NCI-H2029 (cell line): Measurements from ENCODE around the gene ING2.
"Not testable (repeated sequence)": the region's sequence is repeated elsewhere in the genome, so short reads cannot be mapped to it uniquely, and the experiment has no call there.

Experiments used
- DNase-seq: peaks from one replicate; lab custom pipeline; 2025; lab: John Stamatoyannopoulos, UW

ING2 gene

DNA sequence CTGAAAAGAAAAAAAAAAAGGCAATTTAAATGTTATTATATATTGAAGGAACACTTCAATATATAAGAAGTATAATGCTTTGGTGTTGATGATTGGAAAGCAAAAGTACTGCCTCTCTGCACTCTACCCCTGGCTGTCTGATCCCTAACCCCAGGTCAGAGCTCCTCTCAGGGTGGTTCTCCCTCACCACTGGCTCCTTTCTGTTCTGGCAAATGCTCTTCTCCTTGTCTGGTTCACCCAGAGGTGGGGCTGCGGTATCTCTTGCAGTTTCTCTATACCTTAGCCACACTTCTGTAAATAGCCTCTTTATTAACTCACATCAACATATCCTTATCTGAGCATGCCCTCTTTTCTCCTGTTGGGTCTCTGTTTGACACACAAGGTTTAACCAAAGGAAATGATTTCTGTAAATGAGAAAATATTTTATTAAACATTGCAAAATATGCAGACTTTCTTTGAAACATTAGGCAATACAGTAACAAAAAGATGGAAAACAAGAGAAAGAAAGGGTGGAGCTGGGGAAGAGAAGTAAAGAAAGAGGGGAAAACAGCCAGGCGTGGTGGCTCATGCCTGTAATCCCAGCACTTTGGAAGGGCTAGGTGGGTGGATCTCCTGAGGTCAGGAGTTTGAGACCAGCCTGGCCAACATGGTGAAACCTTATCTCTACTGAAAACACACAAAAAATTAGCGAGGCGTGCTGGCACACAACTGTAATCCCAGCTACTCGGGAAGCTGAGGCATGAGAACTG, 45.7 kb downstream of the ING2 start:
- no peak for DNase-seq

DNA sequence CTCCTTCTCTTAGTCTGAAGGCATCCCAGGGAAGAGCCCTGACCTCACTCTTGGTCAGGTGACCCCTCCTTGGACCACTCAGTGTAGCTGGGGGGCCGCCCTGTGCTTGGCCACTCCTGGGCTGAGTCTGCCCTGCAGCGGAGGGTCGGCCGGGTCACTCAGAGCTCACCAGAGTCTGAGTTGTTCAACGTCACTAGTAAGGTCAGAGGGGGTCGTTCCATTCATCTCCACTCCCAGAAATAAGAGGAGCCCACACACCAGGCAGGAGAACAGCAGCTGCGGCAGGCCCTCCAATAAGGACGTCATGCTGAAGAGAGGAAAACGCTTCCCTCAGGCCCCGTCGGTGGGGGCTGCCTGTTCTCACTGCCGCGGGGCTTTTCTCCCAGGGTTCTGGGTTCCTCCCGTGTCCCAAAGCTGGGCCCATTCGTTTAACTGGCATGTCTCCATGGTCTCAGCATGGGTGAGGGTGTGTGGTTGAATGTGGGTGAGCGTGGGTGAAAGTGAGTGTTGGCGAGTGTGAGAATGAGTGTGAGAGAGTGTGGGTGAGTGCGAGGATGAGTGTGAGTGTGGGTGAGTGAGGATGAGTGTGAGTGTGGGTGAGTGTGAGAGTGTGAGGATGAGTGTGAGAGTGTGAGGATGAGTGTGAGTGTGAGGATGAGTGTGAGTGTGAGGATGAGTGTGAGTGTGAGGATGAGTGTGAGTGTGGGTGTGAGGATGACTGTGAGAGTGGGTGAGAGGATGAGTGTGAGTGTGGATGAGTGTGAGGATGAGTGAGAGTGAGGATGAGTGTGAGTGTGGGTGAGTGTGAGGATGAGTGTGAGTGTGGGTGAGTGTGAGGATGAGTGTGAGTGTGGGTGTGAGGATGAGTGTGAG, 47.7 kb downstream of the ING2 start:
- no peak for DNase-seq

DNA sequence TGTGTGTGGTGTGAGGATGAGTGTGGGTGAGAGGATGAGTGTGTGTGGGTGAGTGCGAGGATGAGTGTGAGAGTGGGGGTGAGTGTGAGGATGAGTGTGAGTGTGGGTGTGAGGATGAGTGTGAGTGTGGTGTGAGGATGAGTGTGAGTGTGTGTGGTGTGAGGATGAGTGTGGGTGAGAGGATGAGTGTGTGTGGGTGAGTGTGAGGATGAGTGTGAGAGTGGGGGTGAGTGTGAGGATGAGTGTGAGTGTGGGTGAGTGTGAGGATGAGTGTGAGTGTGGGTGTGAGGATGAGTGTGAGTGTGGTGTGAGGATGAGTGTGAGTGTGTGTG, 48.3 kb downstream of the ING2 start:
- not testable (repeated sequence) for DNase-seq

DNA sequence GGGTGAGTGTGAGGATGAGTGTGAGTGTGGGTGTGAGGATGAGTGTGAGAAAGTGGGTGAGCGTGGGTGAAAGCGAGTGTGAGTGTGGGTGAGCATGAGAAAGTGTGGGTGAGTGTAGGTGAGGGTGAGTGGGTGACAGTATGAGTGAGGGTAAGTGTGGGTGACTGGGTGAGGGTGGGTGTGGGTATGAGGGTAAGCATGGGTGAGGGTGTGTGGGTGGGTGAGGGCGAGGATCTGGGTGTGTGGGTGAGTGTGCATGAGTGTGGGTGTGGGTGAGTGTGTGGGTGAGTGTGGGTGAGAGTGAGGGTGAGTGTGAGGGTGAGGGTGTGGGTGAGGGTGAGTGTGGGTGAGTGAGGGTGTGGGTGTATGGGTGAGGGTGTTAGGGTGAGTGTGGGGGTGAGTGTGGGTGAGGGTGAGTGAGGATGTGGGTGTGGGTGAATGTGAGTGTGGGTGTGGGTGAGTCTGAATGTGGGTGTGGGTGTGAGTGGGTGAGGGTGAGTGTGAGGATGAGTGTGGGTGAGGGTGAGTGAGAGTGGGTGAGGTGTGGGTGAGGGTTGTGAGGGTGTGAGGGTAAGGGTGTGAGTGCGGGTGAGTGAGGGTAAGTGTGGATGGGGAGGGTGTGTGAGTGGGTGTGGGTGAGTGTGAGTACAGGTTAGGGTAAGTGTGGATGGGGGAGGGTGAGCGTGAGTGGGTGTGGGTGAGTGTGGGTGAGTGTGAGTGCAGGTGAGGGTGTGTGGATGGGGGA, 48.9 kb downstream of the ING2 start:
- no peak for DNase-seq

DNA sequence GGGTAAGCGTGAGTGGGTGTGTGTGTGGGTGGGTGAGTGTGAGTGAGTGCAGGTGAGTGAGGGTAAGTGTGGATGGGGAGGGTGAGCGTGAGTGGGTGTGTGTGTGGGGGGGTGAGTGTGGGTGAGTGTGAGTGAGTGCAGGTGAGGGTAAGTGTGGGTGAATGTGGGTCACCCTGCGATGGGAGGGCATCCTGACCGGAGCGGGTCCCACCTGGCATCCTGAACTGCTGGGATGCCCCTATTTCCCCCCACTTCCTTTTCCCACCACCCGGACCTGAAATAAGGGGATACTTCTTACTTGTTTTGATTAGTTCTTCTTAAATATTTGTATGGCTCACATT, 49.5 kb downstream of the ING2 start:
- no peak for DNase-seq

DNA sequence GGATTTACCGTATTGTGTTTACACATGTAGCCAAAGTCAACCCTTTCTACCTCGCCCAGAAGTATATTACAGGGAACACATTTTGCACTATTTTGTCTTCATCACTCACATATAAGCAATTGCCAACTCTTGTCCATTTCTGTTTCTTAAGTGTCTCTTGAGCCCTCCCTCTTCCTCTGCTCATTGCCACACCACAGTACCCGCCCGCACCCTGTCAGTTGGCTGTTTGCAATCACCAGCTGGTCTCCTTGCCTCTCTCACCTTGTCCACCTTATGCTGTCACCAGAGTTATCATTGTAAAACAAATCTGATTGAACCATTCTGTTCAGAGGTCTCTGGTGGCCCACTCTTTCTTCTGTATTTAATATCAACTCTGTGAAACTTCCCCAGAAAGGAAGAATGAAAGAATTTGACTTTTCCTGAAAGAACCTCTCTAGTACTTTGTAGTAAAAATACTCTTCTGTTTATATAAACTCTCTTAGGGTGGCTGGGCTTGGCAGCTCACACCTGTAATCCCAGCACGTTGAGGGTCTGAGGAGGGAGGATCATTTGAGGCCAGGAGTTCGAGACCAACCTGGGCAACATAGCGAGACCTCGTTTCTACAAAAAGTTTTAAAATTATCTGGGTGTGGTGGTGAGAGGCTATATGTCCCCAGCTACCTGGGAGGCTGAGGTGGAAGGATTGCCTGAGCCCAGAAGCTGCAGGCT, 50.2 kb downstream of the ING2 start:
- no peak for DNase-seq

DNA sequence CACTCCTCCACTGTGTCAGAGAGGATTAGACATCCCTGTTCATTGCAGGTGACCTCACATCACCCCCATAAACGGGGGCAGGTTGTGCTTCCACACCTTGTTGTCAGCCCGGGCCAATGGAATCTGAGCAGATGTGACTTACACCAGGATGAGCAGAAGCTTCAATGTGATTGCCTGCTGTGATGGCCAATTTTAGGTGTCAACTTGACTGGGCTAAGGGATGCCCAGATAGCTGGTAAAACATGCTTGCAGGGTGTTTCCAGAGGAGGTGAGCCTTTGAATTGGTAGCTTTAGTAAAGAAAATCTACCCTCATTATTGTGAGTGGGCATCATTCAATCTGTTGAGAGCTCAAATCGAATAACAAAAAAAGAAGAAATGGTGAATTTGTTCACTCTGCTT, 52.1 kb downstream of the ING2 start:
- DNase-seq: no peak

DNA sequence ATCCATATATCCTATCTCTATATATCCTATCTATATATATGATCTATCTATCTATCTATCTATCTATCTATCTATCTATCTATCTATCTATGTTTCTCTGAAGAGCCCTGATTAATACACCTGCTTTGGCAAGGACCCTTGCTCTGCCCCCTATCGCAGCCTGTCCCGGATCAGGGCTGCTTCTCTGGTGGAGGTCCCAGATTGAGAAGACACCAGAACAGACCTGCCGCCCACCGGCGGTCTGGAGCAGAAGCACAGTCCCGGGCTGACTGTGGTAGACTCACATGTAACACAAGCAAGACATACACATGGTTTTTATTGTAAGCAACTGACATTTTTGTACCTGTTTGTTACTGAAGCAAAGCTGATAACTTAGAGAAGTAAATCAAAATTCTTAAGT, 52.8 kb downstream of the ING2 start:
- no peak for DNase-seq

DNA sequence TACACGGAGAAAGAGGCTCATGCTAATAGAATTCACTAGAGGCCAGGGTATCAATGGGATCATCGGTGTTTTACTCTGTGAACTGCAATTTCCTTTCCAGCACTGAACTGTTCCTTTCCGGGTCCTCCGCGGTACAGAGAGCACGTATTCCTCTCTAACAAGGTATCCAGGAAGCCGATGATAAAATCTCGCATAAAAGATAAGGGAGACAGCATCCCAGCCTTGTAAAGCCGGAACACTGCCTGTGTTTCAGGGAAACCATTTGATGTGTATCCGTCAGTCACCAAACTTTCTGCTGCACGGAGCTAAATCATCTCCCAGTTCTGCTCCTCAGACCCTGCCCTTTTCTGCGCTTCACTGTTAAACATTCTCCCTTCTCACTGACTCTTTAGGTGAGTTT, 54.0 kb downstream of the ING2 start:
- DNase-seq: no peak

DNA sequence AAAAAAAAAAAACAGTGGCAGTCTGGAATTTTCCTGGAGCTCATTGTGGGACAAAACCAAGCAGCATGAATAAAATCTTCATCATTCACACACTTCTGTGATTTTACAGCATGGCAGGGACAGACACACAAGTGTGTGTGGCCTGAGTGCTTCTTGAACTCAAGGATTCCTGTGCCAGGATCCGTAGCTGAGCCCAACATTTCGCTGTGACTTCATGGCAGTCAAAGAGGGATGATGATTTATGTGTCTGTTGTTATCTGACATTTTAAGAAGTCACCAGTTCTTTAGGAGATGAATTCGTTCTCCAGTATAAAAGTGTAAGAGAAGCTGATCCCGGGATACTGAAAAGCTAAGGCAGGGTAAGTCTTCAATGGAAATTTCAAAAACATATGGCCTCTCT, 57.0 kb downstream of the ING2 start:
- DNase-seq: no peak
